ENCODE results near the gene TBC1D19.

TBC1D19 gene

GRCh38 chr4:26791346-26791745, 207.5 kb downstream of the TBC1D19 start:
- Mint-ChIP-seq H3K4me3 (no peak overlapping the region), H3K27me3 (ENCODE audit: low read depth) (no peaks in the 10 kb centered on the region), H3K36me3 (ENCODE audit: low read depth) (peaks cover 5% of the 10 kb centered on the region), H3K27ac (no peak overlapping the region), H3K9me3 (peaks cover 4% of the 10 kb centered on the region), H3K4me1 (peaks cover 29% of the 10 kb centered on the region)
- no peak for TF ChIP-seq CTCF (IDR thresholded peaks at IDR 0.05; ENCODE audit: unreplicated experiment in 3 of 3)

GRCh38 chr4:26792639-26793038, 208.8 kb downstream of the TBC1D19 start:
- Mint-ChIP-seq H3K4me3 (no peak overlapping the region), H3K4me1 (peaks cover 18% of the 10 kb centered on the region), H3K27me3 (ENCODE audit: low read depth) (no peaks in the 10 kb centered on the region), H3K36me3 (ENCODE audit: low read depth) (peaks cover 5% of the 10 kb centered on the region), H3K27ac (no peak overlapping the region), H3K9me3 (peaks cover 10% of the 10 kb centered on the region)
- TF ChIP-seq CTCF (IDR thresholded peaks at IDR 0.05; ENCODE audit: unreplicated experiment in 3 of 3), result no peak

- Mint-ChIP-seq H3K36me3 (ENCODE audit: low read depth) (peaks cover 5% of the 10 kb centered on the region), H3K4me3 (no peak overlapping the region), H3K27me3 (ENCODE audit: low read depth) (no peaks in the 10 kb centered on the region), H3K27ac (no peak overlapping the region), H3K4me1 (peaks cover 7% of the 10 kb centered on the region), H3K9me3 (peaks cover 19% of the 10 kb centered on the region)
- no peak for TF ChIP-seq CTCF (IDR thresholded peaks at IDR 0.05; ENCODE audit: unreplicated experiment in 3 of 3)
Measured at GRCh38 chr4:26793735-26794134, 209.9 kb downstream of the TBC1D19 start.

GRCh38 chr4:26796081-26796480, 212.2 kb downstream of the TBC1D19 start:
- Mint-ChIP-seq H3K9me3 (peaks cover 22% of the 10 kb centered on the region), H3K27me3 (ENCODE audit: low read depth) (no peaks in the 10 kb centered on the region), H3K4me3 (no peak overlapping the region), H3K36me3 (ENCODE audit: low read depth) (no peaks in the 10 kb centered on the region), H3K4me1 (no peaks in the 10 kb centered on the region), H3K27ac (no peak overlapping the region)
- no peak for TF ChIP-seq CTCF (IDR thresholded peaks at IDR 0.05; ENCODE audit: unreplicated experiment in 3 of 3)

GRCh38 chr4:26802790-26803189, 218.9 kb downstream of the TBC1D19 start:
- H3K36me3 Mint-ChIP-seq (ENCODE audit: low read depth), result no peaks in the 10 kb centered on the region
- H3K27me3 Mint-ChIP-seq (ENCODE audit: low read depth), result no peaks in the 10 kb centered on the region
- no peak overlapping the region for H3K4me3 Mint-ChIP-seq
- no peak for TF ChIP-seq CTCF (IDR thresholded peaks at IDR 0.05; ENCODE audit: unreplicated experiment in 3 of 3)
- H3K9me3 Mint-ChIP-seq, result peaks cover 15% of the 10 kb centered on the region
- peak overlapping the region; percentile 80 to 90 (median 90) for H3K27ac Mint-ChIP-seq
- H3K4me1 Mint-ChIP-seq, result peaks cover 41% of the 10 kb centered on the region

GRCh38 chr4:26803211-26803861, 219.5 kb downstream of the TBC1D19 start:
- Mint-ChIP-seq H3K27ac (peak overlapping the region; percentile 80 to 90 (median 90)), H3K4me3 (peak overlapping the region in 2 of 3 experiments; percentile 26 to 27), H3K9me3 (peaks cover 11% of the 10 kb centered on the region), H3K4me1 (peaks cover 42% of the 10 kb centered on the region), H3K36me3 (ENCODE audit: low read depth) (no peaks in the 10 kb centered on the region), H3K27me3 (ENCODE audit: low read depth) (no peaks in the 10 kb centered on the region)
- no peak for TF ChIP-seq CTCF (IDR thresholded peaks at IDR 0.05; ENCODE audit: unreplicated experiment in 3 of 3)
